NT2/D1 (cell line): ENCODE measurements around the gene FLII.

Experiments used
- SUZ12 ChIP-seq: IDR thresholded peaks from 2 replicates; pipeline ENCODE4 v1.6.1; 2011; ENCODE audit not compliant: insufficient read length, insufficient read depth; ENCODE audit errors: extremely low read depth
- YY1 ChIP-seq: IDR thresholded peaks from 2 replicates; pipeline ENCODE4 v1.6.1; 2011; ENCODE audit not compliant: insufficient read length, insufficient read depth
- ZNF274 ChIP-seq: IDR thresholded peaks from 2 replicates; pipeline ENCODE4 v1.6.1; 2011; ENCODE audit warnings: mild to moderate bottlenecking, low read depth, low read length

- TF ChIP-seq YY1 (no peak), ZNF274 (no peak), SUZ12 (no peak)
These were observed 5.5 kb upstream of the FLII start for GRCh38 chr17:18263885-18264682.
